LoVo (cell line): ENCODE measurements around the gene ZNF398.
"Not testable (repeated sequence)": the region's sequence is repeated elsewhere in the genome, so short reads cannot be mapped to it uniquely, and the experiment has no call there.

Experiments
- DNase-seq: peaks from one replicate; pipeline ENCODE4 v3.0.0-alpha.2; 2016; ENCODE audit warnings: low spot score

The ZNF398 gene

DNA sequence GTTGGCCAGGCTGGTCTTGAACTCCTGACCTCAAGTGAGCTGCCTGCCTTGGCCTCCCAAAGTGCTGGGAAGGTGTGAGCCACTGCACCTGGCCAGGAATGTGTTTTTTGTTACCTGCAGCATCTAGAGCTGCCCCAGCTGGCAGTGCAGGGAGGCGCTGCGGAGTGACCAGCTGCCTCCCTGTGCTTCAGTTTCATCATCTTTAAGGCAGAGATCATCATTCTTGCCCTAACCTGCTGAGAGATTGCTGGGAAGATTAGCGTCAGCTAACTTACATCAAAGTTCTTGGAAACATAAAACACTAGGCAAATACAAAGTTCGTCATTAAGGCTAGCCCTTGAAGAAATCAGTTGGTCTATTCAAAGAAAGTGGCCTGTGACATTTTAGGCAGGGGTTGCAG, 50.4 kb downstream of the ZNF398 start:
- DNase-seq, result no peak

DNA sequence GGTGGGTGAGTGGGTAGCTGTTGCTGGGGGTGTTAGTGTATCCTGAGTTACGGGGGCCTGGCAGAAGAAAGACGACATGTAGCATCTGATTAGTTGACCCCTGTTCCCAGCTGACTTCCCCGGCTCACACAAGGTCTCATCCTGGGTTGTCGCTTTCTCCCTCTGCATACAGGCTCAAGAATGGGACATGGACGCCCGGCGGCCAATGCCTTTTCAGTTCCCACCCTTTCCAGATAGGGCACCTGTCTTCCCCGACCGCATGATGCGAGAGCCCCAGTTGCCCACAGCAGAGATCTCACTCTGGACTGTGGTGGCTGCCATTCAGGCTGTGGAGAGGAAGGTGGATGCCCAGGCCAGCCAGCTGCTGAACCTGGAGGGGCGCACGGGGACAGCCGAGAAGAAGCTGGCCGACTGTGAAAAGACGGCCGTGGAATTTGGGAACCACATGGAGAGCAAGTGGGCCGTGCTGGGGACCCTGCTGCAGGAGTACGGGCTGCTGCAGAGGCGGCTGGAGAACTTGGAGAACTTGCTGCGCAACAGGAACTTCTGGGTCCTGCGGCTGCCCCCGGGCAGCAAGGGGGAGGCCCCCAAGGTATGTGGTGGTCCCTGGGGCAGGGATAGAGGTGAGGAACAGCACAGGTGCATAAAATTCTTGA, 51.0 kb downstream of the ZNF398 start:
- no peak for DNase-seq

DNA sequence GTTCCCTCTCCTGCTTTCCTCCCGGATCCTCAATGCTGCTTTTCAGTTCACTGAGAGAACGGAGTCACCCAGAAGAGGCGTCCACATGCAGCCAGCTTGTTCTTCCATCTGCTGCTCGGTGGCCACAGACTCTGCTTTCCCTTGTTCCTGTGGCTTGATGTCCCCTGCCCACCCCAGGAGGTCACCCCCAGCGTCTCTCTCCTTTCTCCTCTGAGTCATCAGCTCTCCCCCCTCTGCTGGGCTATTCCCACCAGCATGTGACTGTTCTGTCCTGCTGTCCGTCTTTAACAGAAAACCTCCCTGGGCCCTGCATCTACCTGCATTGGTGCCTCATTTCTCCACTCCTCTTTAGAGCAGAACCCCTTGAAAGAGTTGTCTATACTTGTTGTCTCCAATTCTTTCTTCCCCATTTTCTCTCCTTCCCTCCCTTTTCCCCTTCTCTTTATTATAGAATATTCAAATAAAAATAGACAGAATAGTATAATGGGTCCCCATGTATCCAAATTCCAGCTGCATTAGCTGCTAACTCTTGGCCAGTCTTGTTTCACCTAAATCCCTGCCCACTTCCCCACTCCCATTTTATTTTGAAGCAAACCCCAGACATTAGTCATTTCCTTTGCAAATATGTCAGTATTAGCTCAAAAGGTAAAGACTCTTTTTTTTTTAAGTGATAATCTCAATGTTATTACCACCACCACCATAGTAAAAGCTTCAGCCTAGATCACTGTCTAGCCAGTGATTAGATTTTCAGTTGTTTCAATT, 52.2 kb downstream of the ZNF398 start:
- no peak for DNase-seq

DNA sequence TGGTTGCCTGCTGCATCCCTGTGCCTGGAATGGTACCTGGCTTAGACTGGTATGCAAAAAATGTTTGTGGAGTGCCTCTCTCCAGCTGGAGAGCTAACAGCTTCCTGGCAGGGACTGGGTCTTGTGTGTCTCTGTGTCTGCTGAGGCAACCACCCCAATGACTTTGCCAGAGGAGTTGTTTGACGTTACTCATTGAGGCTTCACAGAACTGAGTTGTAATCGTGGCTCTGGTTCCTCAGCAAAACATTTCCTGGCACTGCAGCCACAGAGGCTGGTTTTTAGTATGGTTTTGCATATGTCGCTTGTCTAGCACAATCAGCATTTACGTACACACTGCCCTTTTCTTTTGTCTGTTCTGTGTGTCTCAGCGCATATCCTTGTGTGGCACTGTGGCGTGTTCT, 55.6 kb downstream of the ZNF398 start:
- no peak for DNase-seq

DNA sequence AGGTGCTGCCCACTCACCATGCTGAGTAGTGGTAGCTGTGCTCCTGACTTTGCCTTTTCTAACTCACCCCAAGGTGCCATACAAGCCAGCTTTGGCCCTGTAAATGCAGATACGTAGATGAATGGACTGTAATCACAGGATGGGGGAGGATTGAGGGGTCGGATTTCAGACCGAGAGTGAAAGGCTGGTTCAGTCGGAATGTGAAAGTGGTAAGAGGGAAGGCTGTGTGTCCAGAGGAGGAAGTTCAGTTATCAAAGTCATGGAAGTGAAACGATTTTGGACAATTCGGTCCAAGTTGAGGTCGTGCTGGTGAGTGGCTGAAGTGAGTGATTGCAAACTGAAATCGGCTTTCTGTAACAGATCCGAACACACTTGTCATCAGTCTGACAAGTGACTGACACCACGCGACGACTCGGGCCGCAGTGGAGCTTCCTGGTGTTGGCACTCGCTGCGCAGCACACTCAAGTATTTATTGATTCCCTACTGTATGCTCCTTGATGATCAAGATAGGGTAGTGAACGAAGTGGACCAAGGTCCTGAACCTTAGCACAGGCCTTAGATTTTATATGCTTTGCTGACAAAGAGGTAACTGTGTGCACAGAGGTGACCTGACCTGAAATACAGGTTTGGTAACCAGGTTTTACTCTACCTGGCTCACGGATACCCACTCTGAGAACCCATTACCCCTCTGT, 58.6 kb downstream of the ZNF398 start:
- no peak for DNase-seq

DNA sequence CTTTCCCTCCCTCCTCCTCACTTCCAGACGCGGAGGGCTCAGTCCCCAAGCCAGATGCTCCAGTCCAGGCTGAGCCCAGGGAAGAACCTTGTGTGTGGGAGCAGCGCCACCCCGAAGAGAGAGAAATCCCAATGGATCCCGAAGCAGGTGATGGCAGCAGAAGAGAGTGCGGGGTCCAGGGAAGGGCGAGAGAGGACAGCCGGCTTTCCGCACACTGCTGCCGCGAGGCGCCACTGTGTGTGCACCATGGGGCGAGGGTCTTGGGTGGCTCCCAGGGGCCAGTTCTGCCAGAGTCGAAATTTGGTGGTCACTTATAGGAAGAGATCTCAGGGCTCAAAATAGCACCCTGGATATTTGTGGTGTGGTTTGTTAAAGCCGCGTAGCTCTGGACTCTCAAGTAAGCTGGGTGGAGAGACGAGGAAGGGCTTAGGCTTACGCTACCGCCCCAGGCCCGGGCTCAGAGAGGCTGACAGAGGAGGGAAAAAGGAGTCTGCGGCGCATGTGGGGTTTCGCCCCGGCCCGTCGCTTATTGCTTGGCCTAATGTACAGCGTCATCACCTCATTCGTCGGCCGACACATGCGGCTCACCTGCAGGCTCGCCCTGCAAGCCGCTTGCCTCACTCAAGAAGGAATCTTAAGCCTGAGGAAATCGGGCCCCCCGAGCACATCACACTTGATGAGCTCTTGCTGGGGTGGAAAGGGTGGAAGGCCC, 60.2 kb downstream of the ZNF398 start:
- DNase-seq, result no peak

DNA sequence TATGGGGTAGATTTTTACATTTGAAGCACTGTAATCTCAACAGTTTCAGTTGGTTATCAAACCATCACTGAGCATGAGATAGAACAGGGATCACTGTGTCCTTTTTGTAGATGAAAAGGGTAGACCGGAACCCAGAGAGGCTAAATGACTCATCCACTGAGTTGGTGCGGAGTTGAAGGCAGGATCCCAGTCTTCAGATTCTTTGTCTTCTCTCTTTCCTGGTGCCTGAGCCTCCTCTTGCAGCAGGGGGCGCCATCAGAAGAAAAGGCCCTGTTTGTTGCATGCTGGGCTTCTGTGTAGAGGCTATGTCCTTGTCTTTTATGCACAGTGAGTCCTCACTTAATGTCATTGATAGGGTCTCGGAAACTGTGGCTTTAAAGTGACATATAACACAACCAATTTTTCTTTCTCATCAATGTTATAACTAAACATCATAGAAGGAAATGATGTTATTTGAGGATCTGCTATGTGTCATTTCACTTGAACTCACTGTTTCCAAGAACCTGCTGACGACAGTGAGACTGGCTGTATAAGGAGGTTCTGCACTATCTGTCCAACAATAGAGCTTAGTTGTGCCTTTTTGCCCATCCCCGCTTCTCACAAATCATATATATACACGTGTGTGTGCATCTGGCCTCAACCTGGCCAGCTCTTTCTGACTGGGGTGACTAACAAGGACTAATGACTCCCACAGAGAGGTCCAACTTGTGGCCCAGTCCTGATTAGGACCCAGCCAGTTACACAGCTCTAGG, 62.4 kb downstream of the ZNF398 start:
- DNase-seq, result no peak

DNA sequence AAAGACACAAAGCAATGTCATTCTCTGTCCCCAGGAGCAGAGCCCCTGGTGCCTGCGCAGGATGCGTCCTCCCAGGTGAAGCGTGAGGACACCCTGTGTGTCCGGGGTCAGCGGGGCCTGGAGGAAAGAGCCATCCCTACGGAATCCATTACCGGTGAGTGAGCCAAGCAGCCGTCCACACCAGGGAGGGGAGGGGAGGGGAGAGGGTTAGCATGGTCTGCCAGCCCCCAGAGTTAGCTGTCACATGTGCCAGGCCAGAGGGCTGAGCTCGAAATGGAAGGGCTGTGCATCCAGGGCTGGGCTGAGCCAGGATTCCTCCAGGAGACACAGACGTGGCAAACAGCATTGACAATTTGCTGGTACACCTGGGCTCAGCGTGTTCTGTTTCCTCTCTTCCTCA, 63.3 kb downstream of the ZNF398 start:
- DNase-seq, result no peak

DNA sequence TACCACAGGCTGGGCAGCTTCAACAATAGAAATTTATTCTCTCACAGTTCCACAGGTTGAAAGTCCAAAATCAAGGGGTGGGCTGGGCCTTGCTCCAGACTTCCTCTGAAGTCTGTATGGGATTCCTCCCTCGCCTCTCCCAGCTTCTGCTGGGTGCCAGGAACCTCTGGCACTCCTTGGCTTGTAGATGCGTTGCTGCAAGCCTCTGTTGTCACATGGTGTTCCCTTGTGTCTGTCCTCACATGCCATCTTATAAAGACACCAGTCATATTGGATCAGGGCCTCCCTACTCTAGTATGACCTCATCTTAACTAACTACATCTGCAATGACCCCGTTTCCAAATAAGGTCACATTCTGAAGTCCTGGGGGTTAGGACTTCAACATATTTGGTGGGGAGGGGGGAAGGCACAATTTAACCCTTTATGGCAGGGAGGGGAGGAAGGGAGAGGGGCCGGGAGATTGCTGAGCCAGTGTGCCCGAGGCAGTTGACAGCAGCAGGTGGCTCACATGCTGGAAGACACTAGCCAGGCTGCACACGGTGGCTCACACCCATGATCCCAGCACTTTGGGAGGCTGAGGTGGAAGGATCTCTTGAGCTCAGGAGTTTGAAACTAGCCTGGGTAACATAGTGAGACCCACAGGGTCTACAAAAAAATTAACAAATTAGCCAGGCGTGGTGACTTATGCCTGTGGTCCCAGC, 66.9 kb downstream of the ZNF398 start:
- DNase-seq, result no peak

DNA sequence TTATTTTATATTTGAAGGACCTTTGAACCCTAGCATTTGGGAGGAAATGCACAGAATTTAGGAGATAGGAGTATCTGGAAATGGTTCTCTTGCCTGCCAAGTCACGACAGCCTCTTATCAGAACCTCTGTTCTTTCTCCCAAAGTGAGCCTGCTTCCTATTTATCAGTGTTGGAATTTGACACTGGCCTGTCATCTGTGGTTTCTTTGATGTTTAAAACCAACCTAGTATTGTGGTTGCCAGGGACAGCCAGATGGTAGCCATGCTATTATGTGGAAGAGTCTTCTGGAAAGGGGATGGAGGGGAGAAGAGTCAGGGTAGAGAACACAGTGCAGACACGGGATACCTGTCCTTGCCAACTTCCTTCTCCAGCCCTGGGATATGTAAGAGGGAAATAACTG, 69.1 kb downstream of the ZNF398 start:
- DNase-seq, result no peak

DNA sequence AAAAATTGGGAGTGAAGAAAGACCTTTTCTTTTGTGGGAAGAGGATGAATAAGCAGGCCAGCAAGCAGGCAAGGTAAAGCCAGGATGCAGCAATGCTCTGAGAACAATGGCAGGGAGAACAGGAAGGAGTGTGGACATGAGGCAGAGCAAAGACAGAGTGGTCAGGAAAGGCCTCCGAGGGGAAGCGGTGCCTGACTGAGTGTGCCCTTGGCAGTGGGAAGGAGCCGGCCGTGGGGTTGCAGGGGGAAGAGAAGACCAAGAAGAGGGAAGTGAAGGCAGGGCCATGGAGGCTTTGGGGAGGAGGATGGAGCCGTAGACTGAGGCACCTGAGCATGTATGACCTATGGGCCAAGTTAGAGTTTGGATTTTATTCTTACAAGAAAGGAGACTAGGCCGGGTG, 70.3 kb downstream of the ZNF398 start:
- DNase-seq, result no peak

DNA sequence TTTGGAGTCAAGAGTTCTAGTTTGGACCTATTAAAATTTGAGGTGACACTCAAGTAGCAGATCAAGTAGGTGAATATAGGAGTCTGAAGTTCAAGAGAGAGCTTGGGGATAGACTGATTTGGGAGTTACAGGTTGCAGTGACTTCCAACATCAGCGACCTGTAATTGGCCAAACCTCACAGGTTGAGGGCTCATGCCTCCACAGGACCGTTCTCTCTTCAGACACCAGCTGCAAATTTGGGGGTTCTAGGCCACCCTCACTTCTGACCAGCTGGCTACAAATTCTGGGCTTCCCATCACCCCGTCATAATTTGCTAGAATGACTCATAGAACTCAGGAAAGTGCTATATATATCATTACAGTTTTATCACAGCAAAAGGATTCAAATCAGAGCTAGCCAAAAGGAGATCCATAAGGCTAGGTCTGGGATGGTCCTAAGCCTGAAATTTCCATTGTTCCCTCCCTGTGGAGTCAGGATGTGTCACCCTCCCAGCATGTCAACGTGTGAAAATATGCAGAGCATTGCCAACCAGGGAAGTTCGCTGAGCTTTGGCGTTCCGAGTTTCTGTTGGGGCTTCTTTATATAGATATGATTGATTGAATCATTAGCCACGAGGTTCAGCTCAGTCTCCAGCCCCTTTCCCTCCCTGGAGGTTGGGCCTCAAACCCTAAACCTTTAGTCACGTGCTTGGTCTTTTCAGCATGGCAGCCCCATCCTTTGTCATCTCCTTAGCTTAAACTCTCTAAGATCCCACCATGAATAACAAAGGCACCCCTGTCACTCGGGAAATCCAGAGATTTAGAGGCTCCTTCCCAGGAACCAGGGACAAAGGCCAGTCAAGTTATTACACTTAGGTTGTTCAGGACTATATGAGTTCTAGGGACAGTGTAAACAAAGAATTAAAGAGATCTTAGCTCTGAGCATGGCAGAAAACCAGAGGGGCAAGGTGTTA, 71.5 kb downstream of the ZNF398 start:
- DNase-seq, result no peak

DNA sequence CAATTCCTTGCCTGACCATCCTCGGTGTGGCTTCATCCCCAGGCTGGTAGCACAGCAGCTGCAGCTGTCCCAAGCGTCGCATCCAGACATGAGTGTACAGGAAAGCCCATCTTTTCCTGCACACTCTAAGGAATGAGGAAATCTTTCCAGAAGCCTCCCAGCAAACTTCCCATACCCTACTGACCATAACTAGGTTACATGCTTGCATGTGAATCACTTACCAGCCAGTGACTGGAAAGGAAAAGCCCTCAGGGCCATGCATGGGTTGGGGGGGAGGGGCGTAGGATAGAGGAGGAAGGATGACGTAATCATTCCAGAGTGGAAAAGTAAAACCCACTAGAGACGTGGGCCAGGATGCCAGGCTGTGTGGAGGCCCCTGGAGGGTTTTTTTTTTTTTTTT, 73.3 kb downstream of the ZNF398 start:
- no peak for DNase-seq

DNA sequence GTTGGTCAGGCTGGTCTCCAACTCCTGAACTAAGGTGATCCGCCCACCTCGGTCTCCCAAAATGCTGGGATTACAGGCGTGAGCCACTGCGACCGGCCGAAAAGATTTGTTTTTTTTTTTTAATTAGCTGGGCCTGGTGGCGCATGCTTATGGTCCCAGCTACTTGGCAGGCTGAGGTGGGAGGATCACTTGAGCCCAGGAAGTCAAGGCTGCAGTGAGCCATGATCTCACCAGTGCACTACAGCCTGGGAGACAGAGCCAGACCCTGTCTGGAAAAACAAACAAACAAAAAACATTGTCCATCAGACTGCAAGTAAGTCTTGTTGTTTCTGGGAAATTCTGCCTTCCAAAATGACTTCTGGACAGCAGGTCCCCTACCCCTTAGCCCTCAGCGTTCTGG, 75.9 kb downstream of the ZNF398 start:
- no peak for DNase-seq

DNA sequence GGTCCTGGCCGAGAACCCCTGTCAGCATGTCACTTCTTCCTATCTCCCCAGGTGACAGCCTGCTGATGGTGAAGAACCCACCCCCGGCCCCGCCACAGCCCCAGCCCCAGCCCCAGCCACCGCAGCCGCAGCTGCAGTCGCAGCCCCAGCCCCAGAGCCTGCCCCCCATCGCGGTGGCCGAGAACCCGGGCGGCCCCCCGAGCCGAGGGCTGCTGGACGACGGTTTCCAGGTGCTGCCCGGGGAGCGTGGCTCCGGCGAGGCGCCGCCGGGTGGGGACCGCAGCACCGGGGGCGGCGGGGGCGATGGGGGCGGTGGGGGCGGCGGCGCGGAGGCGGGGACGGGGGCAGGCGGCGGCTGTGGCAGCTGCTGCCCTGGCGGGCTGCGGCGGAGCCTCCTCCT, 76.5 kb downstream of the ZNF398 start:
- DNase-seq, result no peak

DNA sequence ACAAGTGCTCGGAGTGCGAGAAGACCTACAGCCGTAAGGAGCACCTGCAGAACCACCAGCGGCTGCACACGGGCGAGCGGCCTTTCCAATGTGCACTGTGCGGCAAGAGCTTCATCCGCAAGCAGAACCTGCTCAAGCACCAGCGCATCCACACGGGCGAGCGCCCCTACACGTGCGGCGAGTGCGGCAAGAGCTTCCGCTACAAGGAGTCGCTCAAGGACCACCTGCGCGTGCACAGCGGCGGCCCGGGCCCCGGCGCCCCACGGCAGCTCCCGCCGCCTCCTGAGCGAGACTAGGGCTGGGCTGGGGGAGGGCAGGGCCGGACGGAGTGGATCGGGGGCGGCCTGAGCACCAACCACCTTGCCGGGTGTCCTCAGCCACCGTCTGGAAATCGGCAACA, 77.1 kb downstream of the ZNF398 start:
- DNase-seq, result no peak

DNA sequence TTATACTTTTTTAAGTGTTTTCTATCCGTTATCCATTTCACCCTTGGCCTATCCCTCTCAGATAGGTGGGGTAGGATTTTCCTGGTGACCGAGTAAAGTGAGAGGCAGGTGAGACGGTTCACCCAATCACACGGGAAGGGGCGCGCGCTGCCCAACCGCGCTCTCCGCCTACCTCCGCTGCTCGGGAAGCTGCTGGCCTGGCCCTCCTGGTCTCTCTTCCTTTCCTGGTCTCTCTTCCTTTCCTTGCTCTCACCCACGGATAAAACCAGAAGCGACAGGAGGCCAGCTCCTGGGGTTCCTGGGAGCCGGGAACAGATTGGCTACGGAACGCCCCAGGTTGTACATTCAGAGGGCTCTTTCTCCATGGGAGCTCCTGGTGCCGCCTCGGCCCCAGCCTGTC, 77.9 kb downstream of the ZNF398 start:
- no peak for DNase-seq

DNA sequence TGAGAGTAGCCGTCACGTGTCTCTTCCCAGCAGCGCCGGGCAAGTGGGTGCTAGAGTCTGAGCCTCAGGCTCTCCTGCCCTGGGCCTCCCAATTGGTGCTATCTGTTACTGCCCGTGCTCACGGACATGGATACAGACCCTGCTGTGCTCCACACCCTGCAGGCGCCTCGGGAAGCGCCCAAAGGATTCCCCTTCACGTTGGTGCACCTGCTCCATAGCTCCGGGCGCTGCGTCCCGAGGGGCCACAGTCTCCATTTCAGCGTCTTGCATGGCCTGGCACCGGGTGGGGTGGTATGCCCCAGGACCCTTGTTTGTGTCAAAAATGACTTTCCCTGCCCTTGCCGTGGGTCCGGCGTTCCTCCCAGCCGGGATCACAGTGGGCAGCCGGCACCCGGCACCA, 78.4 kb downstream of the ZNF398 start:
- no peak for DNase-seq

DNA sequence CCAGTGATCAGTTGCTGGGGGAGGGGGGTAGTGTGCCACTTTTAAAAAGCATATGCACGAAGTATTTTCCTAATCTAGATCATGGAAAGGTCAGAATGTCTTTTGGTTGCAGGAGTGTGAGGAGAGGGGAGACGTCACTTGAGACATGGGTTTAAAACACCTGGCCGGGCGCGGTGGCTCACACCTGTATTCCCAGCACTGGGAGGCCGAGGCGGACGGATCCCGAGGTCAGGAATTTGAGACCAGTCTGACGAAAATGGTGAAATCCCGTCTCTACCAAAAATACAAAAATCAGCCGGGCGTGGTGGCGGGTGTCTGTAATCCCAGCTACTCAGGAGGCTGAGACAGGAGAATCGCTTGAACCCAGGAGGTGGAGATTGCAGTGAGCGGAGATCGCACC, 79.1 kb downstream of the ZNF398 start:
- DNase-seq, result not testable (repeated sequence)

DNA sequence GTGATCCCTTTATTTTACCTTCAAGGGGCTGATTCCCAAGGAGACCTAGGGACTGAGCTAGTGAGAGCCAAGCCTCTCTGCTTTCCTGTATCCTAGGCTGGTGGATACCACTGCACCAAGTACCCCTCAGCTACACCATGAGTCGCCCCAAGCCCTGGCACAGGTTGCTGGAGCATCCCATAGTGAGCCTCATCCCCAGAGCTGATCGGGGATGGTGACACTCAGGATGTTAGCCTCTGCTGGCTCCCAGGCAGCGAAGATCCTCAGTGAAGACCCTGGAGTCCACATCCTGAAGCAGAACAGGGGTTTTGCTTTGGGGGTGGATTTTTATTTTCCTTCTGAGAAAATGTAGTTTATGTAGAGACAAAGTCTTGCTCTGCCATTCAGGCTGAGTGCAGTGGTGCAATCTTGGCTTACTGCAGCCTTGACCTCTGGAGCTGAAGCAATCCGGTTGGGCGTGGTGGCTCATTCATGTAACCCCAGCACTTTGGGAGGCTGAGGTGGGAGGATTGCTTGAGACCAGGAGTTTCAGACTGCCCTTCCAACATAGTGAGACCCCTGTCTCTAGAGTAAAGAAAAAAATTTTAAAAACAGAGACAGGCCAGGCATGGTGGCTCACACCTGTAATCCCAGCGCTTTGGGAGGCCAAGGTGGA, 79.7 kb downstream of the ZNF398 start:
- no peak for DNase-seq
